ENCODE data around the gene GUCY2D.

DNA sequence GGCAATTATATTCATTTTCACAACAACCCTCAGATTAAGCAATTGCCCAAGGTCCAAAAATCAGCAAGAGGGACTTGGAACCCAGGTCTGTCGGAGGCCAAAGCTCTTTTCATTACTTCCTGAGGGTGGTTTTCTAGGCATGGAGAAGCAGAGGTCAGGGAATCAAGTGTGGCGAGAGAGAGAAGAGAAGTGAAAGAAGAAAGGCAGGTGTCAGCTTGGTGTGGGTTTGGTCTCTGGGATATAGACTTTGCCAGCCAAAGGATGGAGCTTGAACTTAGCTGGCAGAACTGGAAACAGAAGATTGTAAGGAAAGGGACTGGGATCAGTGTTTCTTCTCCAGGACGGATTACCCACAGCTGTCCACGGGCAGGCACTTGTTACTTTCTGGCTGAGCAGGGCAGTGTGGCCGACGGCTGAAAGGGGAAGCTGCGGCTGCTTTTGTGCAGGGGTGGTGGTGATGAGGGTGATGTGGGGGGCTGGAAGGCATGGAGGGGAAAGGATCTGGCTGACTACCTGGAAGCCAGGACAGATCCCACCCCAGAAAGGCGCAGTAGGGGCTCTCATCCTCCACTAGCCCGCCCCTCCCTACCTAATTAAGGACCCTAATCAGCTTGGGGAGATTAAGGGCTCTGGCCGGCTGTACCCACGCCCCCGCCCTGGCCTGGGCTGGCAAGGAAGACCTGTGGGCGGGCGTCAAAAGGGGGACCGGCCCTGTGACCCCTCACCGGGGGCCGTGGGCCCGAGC, at the start of gene GUCY2D:
- no peak for TF ChIP-seq POLR2AphosphoS5 (IDR thresholded peaks at IDR 0.05; ENCODE audit: insufficient read depth in 1 of 2, low read depth in 1 of 2)
- TF ChIP-seq, protein P1, sequence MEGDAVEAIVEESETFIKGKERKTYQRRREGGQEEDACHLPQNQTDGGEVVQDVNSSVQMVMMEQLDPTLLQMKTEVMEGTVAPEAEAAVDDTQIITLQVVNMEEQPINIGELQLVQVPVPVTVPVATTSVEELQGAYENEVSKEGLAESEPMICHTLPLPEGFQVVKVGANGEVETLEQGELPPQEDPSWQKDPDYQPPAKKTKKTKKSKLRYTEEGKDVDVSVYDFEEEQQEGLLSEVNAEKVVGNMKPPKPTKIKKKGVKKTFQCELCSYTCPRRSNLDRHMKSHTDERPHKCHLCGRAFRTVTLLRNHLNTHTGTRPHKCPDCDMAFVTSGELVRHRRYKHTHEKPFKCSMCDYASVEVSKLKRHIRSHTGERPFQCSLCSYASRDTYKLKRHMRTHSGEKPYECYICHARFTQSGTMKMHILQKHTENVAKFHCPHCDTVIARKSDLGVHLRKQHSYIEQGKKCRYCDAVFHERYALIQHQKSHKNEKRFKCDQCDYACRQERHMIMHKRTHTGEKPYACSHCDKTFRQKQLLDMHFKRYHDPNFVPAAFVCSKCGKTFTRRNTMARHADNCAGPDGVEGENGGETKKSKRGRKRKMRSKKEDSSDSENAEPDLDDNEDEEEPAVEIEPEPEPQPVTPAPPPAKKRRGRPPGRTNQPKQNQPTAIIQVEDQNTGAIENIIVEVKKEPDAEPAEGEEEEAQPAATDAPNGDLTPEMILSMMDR (IDR thresholded peaks at IDR 0.05), result no peak
